ENCODE measurements around the gene RRM2.

Gene RRM2

DNA sequence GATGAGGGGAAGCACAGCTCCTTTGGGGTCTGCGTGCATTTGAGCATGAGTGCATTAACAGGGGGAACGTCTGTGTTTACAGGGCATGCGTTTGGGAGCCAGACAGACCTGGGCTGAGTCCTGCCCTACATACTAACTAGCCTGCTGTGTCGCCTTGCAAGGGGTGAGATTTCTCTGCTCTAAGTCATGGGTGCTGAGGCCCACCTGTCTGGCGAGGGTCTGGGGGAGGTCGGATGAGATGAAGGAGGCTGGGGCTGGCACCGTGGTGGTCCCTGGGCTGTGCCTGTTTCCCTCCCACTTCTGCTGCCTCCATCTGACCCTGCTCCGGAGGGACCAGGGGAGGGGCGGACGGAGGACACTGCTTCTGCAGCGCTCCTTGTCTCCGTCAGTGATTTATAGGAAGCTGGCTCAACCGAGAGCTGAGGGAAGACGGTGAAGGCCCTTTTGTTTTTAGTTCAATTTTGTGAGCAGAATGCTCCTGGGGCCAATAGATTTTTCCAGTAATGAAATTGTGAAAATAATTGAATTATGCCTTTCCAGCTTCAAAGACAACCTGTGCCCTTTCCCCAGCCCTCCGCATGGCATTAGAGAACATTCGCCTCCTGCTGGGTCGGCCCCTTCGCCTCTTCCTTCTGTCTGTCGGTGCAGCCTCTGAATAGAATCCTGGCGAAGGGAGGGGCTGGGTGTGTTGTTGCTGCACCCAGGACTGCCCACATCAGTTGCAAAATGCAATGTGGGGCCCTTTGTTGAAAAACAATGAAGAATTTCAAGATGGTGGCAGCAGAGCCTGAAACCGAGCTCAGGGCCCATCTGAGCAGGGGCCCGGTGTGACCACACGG is 49.7 kb downstream of the RRM2 start:
- DNase-seq (ENCODE audit: low read depth) = no peak

DNA sequence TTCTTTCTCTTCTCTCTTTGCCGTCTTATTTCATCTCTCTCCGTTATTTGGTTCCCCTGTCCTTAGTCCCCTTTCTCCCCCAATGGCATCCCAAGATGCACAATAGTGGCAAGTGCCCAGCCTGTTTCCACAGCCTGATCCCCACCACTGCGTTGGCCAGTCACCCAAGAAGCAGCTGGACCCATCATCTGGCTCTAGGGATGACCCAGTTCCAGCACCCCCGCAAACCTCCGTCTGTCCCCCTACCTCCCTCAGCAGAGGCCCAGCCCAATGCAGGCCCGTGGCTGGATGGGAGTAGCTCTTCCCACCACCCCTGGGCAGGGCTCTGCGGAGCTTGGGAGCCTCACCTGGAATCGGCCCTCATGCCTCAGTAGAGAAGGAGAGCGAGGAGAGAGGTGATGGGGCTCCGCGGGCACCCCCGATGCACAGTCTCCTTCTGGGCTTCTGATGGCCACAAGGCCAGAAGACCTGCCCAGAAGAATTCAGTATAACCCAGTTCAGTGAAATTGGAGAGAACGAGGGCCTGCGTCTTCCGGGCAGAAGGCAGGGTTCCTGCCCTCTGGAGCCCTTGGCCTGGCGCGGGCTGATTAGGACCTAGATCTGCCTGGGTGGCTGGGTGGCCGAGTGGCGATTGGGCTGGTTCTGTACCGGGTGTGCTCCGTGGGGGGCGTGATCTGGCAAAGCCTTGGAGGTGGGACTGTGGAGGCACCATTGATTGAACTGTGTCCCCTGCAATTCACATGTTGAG is 50.9 kb downstream of the RRM2 start:
- no peak for DNase-seq (ENCODE audit: low read depth)

DNA sequence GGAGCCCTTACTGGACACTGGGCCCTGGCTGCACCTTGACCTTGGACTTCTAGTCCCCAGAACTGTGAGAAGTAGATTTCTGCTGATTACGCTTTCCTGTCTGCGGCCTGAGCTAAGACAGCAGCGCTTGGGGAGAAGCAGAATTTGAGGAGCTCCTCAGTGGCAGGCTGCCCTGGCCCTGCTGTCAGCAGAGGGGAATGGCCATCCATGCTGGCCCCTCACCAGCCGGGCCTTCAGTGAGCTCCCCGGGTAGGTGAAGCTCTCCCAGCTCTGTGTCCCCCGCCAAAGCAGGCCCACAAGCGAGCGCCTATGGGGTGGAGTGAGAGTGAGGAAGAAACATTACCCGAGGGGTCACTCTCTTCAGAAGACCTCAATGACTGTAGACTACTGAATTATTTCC is 51.6 kb downstream of the RRM2 start:
- no peak for DNase-seq (ENCODE audit: low read depth)

DNA sequence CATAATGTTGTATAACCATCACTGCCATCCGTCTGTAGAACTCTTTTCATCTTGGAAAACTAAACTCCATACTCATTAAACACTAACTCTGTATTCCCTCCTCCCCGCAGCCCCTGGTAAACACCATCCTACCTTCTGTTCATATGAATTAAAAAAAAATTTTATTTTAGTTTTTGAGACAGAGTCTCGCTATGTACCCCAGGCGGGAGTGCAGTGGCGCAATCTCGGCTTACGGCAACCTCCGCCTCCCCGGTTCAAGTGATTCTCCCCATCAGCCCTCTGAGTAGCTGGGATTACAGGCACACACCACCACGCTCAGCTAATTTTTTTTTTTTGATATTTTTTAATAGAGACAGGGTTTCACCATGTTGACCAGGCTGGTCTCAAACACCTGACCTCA is 52.9 kb downstream of the RRM2 start:
- no peak for DNase-seq (ENCODE audit: low read depth)

DNA sequence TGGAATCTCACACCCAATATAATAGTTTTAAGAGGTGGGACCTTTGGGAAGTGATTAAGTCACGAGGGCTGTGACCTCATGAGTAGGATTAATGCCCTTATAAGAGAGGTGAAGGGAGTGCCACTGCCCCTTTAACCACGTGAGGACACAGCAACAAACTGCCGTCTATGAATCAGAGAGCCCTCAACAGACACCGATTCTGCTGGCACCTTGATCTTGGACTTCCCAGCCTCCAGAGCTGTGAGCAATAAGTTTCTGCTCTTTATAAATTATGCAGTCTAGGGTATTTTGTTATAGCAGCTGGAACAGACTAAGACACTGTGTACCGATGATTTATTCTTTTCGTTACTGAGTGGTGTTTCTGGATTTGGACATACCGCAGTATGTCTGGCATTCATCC is 56.2 kb downstream of the RRM2 start:
- DNase-seq (ENCODE audit: low read depth) = no peak

DNA sequence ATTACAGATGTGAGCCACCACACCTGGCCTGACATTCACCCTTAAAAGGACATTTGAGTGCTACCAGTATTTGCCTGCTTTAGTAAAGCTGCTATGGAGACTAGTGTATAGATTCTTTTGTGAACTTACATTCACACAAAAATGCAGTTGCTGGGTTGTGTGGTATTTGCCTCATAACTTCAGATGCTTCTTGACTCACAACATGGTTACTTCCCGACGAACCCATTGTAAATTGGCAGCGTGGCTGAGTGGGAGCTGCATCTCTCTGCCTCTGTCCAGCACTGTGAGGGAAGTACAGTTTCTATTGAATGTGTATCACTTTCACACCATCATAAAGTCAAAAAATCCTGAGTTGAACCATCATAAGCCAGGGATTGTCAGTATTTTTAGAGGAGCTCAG is 56.9 kb downstream of the RRM2 start:
- no peak for DNase-seq (ENCODE audit: low read depth)

DNA sequence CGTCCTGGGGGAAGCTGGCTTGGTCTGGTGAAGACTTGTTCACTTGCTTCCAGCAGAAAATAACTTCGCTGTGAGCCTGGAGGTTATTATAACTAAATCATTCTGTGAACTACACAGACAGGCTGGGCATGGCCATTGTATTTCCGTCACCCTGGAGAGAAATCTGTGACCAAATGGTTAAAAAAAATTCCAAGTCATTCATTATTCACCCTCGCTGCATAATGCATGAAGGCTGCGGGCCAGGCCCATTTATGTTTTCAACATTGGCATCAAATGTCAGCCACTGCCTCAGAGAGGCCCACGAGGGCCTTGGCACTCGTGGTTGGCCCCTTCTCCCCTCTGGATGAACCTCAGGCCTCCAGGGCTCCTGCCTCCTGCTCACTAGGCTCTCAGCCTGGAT is 57.7 kb downstream of the RRM2 start:
- DNase-seq (ENCODE audit: low read depth) = no peak
